Epithelial cell of proximal tubule (primary cell): ENCODE measurements around the gene RAB35. TPM values are rescaled to one million over a fixed set of nuclear protein-coding genes. Genes with fewer than 3 reads are reported as not detected.

Experiments used
- DNase-seq: peaks from one replicate; pipeline ENCODE4 v3.0.0-alpha.2; 2011; ENCODE audit warnings: low read depth
- H3K4me3 ChIP-seq: 2 replicates; pipeline ENCODE4 v1.5.1; 2011; ENCODE audit warnings: low read depth, mild to moderate bottlenecking, low read length
- total RNA-seq: library from RNA; depleted of rRNA; stranded (reverse); fragments of >200 nt; gene quantifications from 2 replicates; pipeline ENCODE4 v1.2.3, GENCODE V29; 2015
- TF ChIP-seq, protein P1 (sequence below): conservative IDR thresholded peaks from 2 replicates; pipeline ENCODE4 v1.5.1; 2012; ENCODE audit warnings: low read depth, mild to moderate bottlenecking, low read length

RAB35 gene
- total RNA-seq, 1 donor from 2014 or later, result 18.6 TPM

GRCh38 chr12:120156315-120157259 is 40.0 kb upstream of the RAB35 start:
- DNase-seq, result no peak
- no peak overlapping the region for H3K4me3 ChIP-seq
- TF ChIP-seq, protein P1, sequence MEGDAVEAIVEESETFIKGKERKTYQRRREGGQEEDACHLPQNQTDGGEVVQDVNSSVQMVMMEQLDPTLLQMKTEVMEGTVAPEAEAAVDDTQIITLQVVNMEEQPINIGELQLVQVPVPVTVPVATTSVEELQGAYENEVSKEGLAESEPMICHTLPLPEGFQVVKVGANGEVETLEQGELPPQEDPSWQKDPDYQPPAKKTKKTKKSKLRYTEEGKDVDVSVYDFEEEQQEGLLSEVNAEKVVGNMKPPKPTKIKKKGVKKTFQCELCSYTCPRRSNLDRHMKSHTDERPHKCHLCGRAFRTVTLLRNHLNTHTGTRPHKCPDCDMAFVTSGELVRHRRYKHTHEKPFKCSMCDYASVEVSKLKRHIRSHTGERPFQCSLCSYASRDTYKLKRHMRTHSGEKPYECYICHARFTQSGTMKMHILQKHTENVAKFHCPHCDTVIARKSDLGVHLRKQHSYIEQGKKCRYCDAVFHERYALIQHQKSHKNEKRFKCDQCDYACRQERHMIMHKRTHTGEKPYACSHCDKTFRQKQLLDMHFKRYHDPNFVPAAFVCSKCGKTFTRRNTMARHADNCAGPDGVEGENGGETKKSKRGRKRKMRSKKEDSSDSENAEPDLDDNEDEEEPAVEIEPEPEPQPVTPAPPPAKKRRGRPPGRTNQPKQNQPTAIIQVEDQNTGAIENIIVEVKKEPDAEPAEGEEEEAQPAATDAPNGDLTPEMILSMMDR, result no peak

GRCh38 chr12:120155072-120155471 is 38.5 kb upstream of the RAB35 start:
- no peak overlapping the region for H3K4me3 ChIP-seq
- DNase-seq, result no peak
- TF ChIP-seq, protein P1, result no peak

- TF ChIP-seq, protein P1, result no peak
- no peak for DNase-seq
- no peak overlapping the region for H3K4me3 ChIP-seq
Measured at GRCh38 chr12:120150919-120151525, 34.5 kb upstream of the RAB35 start.

DNA sequence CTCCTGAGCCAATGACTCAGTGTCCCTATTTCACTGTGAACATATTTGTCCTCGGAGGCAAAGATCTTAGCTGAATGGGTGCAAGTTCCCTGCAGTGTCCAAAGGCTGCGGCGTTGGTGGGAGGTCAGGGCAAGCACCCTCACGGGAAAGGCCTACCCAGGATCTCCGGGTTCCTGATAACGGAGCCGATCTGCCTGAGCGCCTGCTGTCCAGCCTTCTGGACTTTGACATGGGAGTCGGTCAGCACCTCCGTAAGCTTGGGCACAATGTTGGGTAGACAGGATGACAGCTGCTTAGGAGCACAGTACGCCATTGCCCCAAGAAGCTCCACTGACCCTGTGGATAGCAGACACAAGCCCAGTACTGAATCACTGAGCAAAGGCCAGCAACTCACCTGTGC is 31.5 kb upstream of the RAB35 start:
- no peak overlapping the region for H3K4me3 ChIP-seq
- no peak for DNase-seq
- TF ChIP-seq, protein P1, result no peak

GRCh38 chr12:120145164-120145563 is 28.6 kb upstream of the RAB35 start:
- H3K4me3 ChIP-seq, result no peak overlapping the region
- no peak for DNase-seq
- TF ChIP-seq, protein P1, result no peak

GRCh38 chr12:120144215-120144614 is 27.7 kb upstream of the RAB35 start:
- TF ChIP-seq, protein P1, result no peak
- DNase-seq, result no peak
- no peak overlapping the region for H3K4me3 ChIP-seq
